Ishikawa (cell line): ENCODE results near the gene GTF2A1L.
A peak's percentile ranks its signal among the peaks of the same experiment; 100 is the strongest.

Experiments
- CEBPB ChIP-seq: IDR thresholded peaks from 2 replicates; pipeline ENCODE4 v1.6.1; 2012
- CREB1 ChIP-seq: IDR thresholded peaks from 2 replicates; pipeline ENCODE4 v1.6.1; 2012; ENCODE audit warnings: low read depth
- EGR1 ChIP-seq: IDR thresholded peaks from 2 replicates; pipeline ENCODE4 v1.6.1; 2012
- EP300 ChIP-seq: IDR thresholded peaks from 2 replicates; pipeline ENCODE4 v1.6.1; 2012; ENCODE audit warnings: borderline replicate concordance
- FOXM1 ChIP-seq: IDR thresholded peaks from 2 replicates; pipeline ENCODE4 v1.6.1; 2012; ENCODE audit warnings: low read depth, borderline replicate concordance
- NFIC ChIP-seq: IDR thresholded peaks from 2 replicates; pipeline ENCODE4 v1.6.1; 2012
- RAD21 ChIP-seq: IDR thresholded peaks from 2 replicates; pipeline ENCODE4 v1.6.1; 2012; ENCODE audit warnings: low read depth
- TAF1 ChIP-seq: IDR thresholded peaks from 2 replicates; pipeline ENCODE4 v1.6.1; 2012; ENCODE audit warnings: low read depth, mild to moderate bottlenecking
- TCF12 ChIP-seq: IDR thresholded peaks from 2 replicates; pipeline ENCODE4 v1.6.1; 2012; ENCODE audit warnings: low read depth
- TEAD4 ChIP-seq: IDR thresholded peaks from 2 replicates; pipeline ENCODE4 v1.6.1; 2012
- YY1 ChIP-seq: IDR thresholded peaks from 2 replicates; pipeline ENCODE4 v1.6.1; 2012; ENCODE audit warnings: low read depth
- ZBTB7A ChIP-seq: IDR thresholded peaks from 2 replicates; pipeline ENCODE4 v1.6.1; 2012; ENCODE audit warnings: low read depth
- TF ChIP-seq, protein P1 (sequence below): IDR thresholded peaks from 2 replicates; pipeline ENCODE4 v1.6.1; 2012
- TF ChIP-seq, protein P2 (sequence below): IDR thresholded peaks from 2 replicates; pipeline ENCODE4 v1.6.1; 2012

GTF2A1L gene

DNA sequence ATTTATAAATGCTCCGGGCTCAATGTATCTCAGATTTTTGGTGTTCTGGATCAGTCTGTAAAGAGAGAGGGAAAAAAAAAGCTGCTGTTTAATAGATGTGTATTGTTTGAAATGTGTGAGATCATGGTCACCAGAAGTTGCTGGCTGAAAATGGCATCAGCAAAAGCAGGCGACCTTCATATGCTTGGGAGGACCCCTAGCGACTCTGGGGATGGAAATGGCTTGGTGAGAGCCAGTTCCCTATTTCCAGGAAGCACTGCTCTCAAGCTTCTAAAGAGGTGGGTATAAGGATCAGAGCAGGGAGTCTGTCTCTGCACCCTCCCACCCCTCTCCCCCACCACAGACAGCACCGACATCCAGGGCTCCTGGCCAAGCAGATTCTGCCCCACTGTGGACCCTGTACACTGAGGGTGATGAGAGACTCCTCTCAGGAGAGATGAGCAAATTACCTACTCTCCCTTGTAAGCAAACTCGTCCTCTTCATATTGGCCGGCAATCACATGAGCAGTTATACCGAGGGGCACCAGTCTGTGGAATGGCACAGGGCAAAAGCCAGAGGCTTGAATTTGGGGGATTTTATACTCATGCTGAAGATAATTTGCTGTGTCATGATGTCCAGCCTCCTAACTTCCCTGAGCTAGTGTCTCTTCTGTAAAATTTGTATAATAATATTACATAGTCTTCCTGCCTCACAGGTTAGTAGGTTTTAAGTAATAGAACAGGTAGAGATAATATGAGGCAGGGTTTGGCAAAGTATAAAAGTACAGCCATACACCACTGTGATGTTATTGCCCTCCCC is 108.2 kb downstream of the GTF2A1L start:
- TF ChIP-seq TEAD4: no peak
- no peak for TF ChIP-seq RAD21

DNA sequence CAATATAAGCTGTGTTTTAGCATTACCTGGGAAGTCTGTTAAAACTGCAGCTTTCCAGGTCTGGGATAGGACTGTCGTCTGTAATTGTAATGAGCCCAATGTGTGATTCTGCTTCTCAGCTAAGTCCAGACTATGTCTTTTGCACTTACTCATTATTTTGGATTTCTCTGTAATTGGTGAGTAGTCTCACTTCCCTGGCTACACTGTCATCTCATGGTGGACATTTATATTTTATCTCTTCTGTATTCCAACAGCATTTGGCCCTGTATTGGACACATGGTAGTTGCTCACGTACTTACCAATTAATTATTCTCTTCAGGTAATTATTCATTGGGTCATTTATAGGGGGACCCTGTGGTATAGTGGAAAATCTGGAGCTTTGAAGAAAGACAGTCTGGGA is 109.9 kb downstream of the GTF2A1L start:
- TF ChIP-seq CEBPB (no peak), RAD21 (peak; percentile 73), EGR1 (no peak), TCF12 (no peak), TEAD4 (no peak)

DNA sequence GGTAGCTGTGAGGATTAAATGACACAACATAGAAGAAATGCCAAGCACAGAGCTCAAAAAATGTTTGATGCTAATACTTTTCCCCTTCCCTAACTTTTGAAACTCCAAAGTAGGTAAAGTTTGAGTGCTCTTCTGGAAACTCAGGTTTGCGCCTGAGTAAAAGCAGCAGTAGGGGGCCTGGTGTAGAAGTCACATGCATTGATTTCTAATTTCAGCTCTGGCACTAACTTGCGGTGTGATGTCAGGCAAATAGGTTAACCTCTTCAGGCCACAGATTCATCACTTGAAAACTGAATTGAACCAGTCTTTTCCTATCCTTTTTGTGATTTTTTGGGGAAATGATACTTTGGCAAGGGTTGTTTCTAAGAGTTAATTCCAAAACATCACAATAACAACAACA is 110.6 kb downstream of the GTF2A1L start:
- TF ChIP-seq TAF1 (no peak), NFIC (no peak), RAD21 (no peak), YY1 (no peak), EGR1 (no peak), ZBTB7A (no peak)

DNA sequence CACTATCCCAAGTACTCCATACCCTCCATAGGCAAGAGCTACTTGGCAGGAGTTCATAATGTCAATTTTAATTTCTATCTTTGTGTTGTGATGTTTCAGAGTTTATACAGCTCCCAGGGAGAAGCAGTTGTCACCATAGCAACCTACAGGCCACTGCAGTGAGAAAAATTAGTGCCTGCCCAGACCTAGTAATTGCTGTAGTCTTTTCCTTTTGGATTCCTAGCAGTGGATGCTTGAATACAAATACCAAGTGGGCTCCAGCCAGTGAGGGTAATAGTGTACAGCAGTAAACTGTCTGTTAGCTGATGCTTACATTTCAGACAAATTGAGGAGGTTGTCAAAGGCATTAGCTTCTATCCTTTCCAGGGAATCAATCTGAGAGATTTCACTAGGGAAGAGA is 111.2 kb downstream of the GTF2A1L start:
- no peak for TF ChIP-seq RAD21
- TF ChIP-seq, protein P1, sequence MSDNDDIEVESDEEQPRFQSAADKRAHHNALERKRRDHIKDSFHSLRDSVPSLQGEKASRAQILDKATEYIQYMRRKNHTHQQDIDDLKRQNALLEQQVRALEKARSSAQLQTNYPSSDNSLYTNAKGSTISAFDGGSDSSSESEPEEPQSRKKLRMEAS: no peak
- no peak for TF ChIP-seq EGR1
- TF ChIP-seq TCF12: no peak
- TF ChIP-seq FOXM1: no peak
- no peak for TF ChIP-seq YY1
- no peak for TF ChIP-seq NFIC
- TF ChIP-seq ZBTB7A: no peak
- TF ChIP-seq TAF1: no peak
- TF ChIP-seq, protein P2, sequence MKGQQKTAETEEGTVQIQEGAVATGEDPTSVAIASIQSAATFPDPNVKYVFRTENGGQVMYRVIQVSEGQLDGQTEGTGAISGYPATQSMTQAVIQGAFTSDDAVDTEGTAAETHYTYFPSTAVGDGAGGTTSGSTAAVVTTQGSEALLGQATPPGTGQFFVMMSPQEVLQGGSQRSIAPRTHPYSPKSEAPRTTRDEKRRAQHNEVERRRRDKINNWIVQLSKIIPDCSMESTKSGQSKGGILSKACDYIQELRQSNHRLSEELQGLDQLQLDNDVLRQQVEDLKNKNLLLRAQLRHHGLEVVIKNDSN: no peak
- TF ChIP-seq CREB1: no peak
- TF ChIP-seq EP300: no peak
- no peak for TF ChIP-seq TEAD4
- TF ChIP-seq CEBPB: no peak
